ENCODE data around the gene PRDM5. TPM values are rescaled to one million over a fixed set of nuclear protein-coding genes. Genes with fewer than 3 reads are reported as not detected.

PRDM5 gene
- total RNA-seq, 1 donor from 2014 or later: 16.6 TPM

DNA sequence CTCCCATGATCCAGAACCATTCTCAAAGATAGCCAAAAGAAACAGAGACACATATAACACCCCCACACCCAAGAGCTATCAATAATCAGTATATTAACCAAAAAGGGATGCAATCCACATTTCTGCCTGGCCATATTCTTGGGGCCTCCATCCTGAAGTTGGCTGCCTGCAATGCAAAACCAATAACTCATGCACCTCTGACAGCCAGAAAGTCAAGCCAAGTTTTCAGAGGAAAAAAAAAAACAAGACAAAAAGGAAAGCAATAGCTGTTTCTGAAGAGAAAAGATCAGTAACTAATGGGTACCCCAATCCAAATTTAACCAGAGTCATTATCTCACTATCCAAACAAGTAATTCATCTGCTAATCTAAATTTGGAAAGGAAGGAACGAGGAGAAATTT, 7.3 kb upstream of the PRDM5 start:
- H3K27me3 Mint-ChIP-seq (ENCODE audit: unreplicated experiment): no peaks in the 10 kb centered on the region
- TF ChIP-seq, protein P1, sequence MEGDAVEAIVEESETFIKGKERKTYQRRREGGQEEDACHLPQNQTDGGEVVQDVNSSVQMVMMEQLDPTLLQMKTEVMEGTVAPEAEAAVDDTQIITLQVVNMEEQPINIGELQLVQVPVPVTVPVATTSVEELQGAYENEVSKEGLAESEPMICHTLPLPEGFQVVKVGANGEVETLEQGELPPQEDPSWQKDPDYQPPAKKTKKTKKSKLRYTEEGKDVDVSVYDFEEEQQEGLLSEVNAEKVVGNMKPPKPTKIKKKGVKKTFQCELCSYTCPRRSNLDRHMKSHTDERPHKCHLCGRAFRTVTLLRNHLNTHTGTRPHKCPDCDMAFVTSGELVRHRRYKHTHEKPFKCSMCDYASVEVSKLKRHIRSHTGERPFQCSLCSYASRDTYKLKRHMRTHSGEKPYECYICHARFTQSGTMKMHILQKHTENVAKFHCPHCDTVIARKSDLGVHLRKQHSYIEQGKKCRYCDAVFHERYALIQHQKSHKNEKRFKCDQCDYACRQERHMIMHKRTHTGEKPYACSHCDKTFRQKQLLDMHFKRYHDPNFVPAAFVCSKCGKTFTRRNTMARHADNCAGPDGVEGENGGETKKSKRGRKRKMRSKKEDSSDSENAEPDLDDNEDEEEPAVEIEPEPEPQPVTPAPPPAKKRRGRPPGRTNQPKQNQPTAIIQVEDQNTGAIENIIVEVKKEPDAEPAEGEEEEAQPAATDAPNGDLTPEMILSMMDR (IDR thresholded peaks at IDR 0.05; ENCODE audit: partially characterized antibody, unreplicated experiment): no peak
- no peak overlapping the region for H3K4me3 Mint-ChIP-seq (ENCODE audit: unreplicated experiment)
- H3K36me3 Mint-ChIP-seq (ENCODE audit: unreplicated experiment): no peaks in the 10 kb centered on the region
- no peak overlapping the region for H3K27ac Mint-ChIP-seq (ENCODE audit: unreplicated experiment)
- H3K4me1 Mint-ChIP-seq (ENCODE audit: low read depth, unreplicated experiment): no peaks in the 10 kb centered on the region
- no peak for DNase-seq
- no peaks in the 10 kb centered on the region for H3K9me3 Mint-ChIP-seq (ENCODE audit: unreplicated experiment)

DNA sequence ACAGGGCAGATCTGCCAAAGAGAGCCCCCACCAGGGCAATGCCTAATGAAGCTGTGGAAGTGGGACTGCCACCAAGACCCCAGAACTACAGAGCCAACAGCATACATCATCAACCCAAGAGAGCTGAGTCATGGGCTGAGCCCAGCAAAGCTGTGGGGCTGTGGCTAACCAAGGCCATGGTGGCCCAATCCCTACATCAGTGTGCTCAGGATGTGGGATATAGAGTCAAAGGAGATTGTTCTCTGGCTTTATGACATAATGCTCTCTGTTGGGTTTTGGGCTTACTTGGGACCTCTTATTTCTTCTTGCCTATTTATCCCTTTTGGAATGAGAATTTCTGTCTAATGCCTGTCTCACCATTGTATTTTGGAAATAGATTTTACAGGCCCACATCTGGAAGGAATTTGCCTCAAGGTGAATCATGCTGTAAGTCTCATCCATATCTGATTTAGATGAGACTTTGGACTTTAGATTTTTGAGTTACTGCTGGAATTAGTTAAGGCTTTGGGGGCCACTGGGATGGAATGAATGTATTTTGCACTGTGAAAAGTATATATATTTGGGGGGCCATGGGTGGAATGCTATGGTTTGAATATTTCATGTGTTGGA, 5.4 kb upstream of the PRDM5 start:
- Mint-ChIP-seq H3K4me1 (ENCODE audit: low read depth, unreplicated experiment) (no peaks in the 10 kb centered on the region), H3K9me3 (ENCODE audit: unreplicated experiment) (peaks cover 2% of the 10 kb centered on the region), H3K4me3 (ENCODE audit: unreplicated experiment) (no peak overlapping the region), H3K27ac (ENCODE audit: unreplicated experiment) (no peak overlapping the region), H3K27me3 (ENCODE audit: unreplicated experiment) (no peaks in the 10 kb centered on the region), H3K36me3 (ENCODE audit: unreplicated experiment) (no peaks in the 10 kb centered on the region)
- TF ChIP-seq, protein P1 (IDR thresholded peaks at IDR 0.05; ENCODE audit: partially characterized antibody, unreplicated experiment): no peak
- no peak for DNase-seq

DNA sequence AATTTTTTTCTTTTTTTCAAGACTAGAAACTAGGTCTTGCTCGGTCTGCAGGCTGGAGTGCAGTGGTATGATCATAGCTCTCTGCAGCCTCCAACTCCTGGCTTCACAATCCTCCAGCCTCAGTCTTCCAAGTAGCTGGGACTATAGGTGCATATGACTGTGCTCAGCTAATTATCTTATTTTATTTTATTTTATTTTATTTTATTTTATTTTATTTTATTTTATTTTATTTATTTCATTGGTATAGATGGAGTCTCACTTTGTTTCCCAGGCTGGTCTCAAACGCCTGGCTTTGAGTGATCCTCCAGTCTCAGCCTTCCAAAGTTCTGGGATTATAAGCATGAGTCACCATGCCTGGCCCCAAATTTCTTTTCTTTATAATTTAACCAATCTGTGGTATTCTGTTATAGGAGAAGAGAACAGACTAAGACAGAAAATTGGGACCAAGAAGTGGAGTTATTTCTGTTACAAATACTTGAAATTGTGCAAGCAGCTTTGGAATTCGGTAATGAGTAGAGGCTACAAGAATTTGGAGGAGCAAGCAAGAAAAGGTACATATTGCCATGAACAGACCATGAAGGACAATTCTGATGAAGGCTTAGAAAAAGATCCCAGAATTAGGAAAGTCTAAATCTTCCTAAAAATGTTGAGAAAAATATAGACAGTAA, 4.0 kb upstream of the PRDM5 start:
- H3K4me3 Mint-ChIP-seq (ENCODE audit: unreplicated experiment): no peak overlapping the region
- H3K36me3 Mint-ChIP-seq (ENCODE audit: unreplicated experiment): no peaks in the 10 kb centered on the region
- peaks cover 4% of the 10 kb centered on the region for H3K27me3 Mint-ChIP-seq (ENCODE audit: unreplicated experiment)
- no peak for DNase-seq
- TF ChIP-seq, protein P1 (IDR thresholded peaks at IDR 0.05; ENCODE audit: partially characterized antibody, unreplicated experiment): no peak
- H3K4me1 Mint-ChIP-seq (ENCODE audit: low read depth, unreplicated experiment): no peaks in the 10 kb centered on the region
- peaks cover 7% of the 10 kb centered on the region for H3K9me3 Mint-ChIP-seq (ENCODE audit: unreplicated experiment)
- no peak overlapping the region for H3K27ac Mint-ChIP-seq (ENCODE audit: unreplicated experiment)

- TF ChIP-seq, protein P1 (IDR thresholded peaks at IDR 0.05; ENCODE audit: partially characterized antibody, unreplicated experiment): no peak
- peaks cover 3% of the 10 kb centered on the region for H3K4me1 Mint-ChIP-seq (ENCODE audit: low read depth, unreplicated experiment)
- peaks cover 4% of the 10 kb centered on the region for H3K27me3 Mint-ChIP-seq (ENCODE audit: unreplicated experiment)
- H3K4me3 Mint-ChIP-seq (ENCODE audit: unreplicated experiment): no peak overlapping the region
- no peak overlapping the region for H3K27ac Mint-ChIP-seq (ENCODE audit: unreplicated experiment)
- H3K9me3 Mint-ChIP-seq (ENCODE audit: unreplicated experiment): peaks cover 7% of the 10 kb centered on the region
- no peaks in the 10 kb centered on the region for H3K36me3 Mint-ChIP-seq (ENCODE audit: unreplicated experiment)
- no peak for DNase-seq
Observed at GRCh38 chr4:120924931-120925330, 2.4 kb upstream of the PRDM5 start.

DNA sequence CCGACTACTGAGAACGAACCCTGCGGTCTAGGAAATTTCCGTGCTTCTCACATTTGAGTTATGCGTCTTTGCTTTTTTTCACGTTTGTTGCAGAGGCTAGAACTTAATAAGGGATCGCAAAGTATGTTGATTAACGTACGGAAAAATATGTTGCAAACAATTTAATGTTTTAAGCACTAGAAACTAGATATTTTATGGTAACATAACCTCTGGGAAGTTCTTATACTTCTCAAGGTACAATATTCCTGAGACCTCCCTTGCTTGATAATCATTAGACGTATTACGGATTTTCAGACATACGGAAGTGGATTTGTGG, 639 bp upstream of the PRDM5 start:
- peaks cover 7% of the 10 kb centered on the region for H3K9me3 Mint-ChIP-seq (ENCODE audit: unreplicated experiment)

More for the DNA sequence above, 639 bp upstream of the PRDM5 start:
- no peaks in the 10 kb centered on the region for H3K36me3 Mint-ChIP-seq (ENCODE audit: unreplicated experiment)
- TF ChIP-seq, protein P1 (IDR thresholded peaks at IDR 0.05; ENCODE audit: partially characterized antibody, unreplicated experiment): no peak
- peaks cover 4% of the 10 kb centered on the region for H3K27me3 Mint-ChIP-seq (ENCODE audit: unreplicated experiment)
- H3K4me1 Mint-ChIP-seq (ENCODE audit: low read depth, unreplicated experiment): peaks cover 3% of the 10 kb centered on the region
- H3K4me3 Mint-ChIP-seq (ENCODE audit: unreplicated experiment): peak overlapping the region; percentile 87
- no peak for DNase-seq
- peak overlapping the region; percentile 64 for H3K27ac Mint-ChIP-seq (ENCODE audit: unreplicated experiment)

Measured in glutamatergic neuron (in vitro differentiated cells).